ENCODE results near the gene HIP1. TPM values are rescaled to one million over a fixed set of nuclear protein-coding genes. Genes with fewer than 3 reads are reported as not detected.
"Not testable (repeated sequence)": the region's sequence is repeated elsewhere in the genome, so short reads cannot be mapped to it uniquely, and the experiment has no call there.

Gene HIP1
- total RNA-seq, 1 experiment from 2014 or later = 32.0 TPM

GRCh38 chr7:75599244-75599781, 139.4 kb downstream of the HIP1 start:
- H3K27ac ChIP-seq = no peak overlapping the region
- no TSS peak for BruUV-seq (replicated peaks)
- H3K4me1 ChIP-seq (replicated peaks; ENCODE audit: insufficient read depth) = peaks cover 38% of the 10 kb centered on the region
- no peak for TF ChIP-seq EZH2 (IDR thresholded peaks at IDR 0.05; ENCODE audit: low read depth)
- TF ChIP-seq CTCF (conservative IDR thresholded peaks at IDR 0.05) = no peak
- no peaks in the 10 kb centered on the region for H3K9me2 ChIP-seq (ENCODE audit: insufficient read depth)
- H3K79me2 ChIP-seq (ENCODE audit: low read depth) = no peaks in the 10 kb centered on the region
- H3F3A ChIP-seq (ENCODE audit: insufficient read depth, low read depth) = peaks cover 28% of the 10 kb centered on the region
- H3K36me3 ChIP-seq (ENCODE audit: low read depth) = no peaks in the 10 kb centered on the region
- no peak for DNase-seq
- H3K4me2 ChIP-seq = no peak overlapping the region
- H3K9me3 ChIP-seq (ENCODE audit: insufficient read depth, low read depth) = no peaks in the 10 kb centered on the region
- CTCF ChIA-PET = no interaction called here
- H3K4me3 ChIP-seq = no peak overlapping the region
- no peaks in the 10 kb centered on the region for H4K20me1 ChIP-seq (ENCODE audit: insufficient read depth)
- H2AFZ ChIP-seq = no peak overlapping the region
- no peaks in the 10 kb centered on the region for H3K27me3 ChIP-seq (ENCODE audit: insufficient read depth, low read depth)
- intact Hi-C loops (cut with micrococcal nuclease; ENCODE audit: unreplicated experiment) = no loop called here
- POLR2A ChIA-PET (ENCODE audit: unreplicated experiment) = no interaction called here

- H3K36me3 ChIP-seq (ENCODE audit: low read depth) = no peaks in the 10 kb centered on the region
- H3K4me3 ChIP-seq = no peak overlapping the region
- intact Hi-C loops (cut with micrococcal nuclease; ENCODE audit: unreplicated experiment) = no loop called here
- no peak for TF ChIP-seq EZH2 (IDR thresholded peaks at IDR 0.05; ENCODE audit: low read depth)
- TF ChIP-seq CTCF (conservative IDR thresholded peaks at IDR 0.05) = no peak
- peak; percentile 43 to 80 for DNase-seq
- H3K9me2 ChIP-seq (ENCODE audit: insufficient read depth) = no peaks in the 10 kb centered on the region
- CTCF ChIA-PET = interaction anchor here (0.6 kb wide), 1 partner anchor 270 kb away, joined by 7 read pairs; no protein-coding TSS in a partner anchor
- peaks cover 40% of the 10 kb centered on the region for H3K4me1 ChIP-seq (replicated peaks; ENCODE audit: insufficient read depth)
- H4K20me1 ChIP-seq (ENCODE audit: insufficient read depth) = no peaks in the 10 kb centered on the region
- 0 out of 2 replicates have a peak overlapping the region, but pooled peaks have one; percentile 9 for H2AFZ ChIP-seq
- H3K27me3 ChIP-seq (ENCODE audit: insufficient read depth, low read depth) = no peaks in the 10 kb centered on the region
- POLR2A ChIA-PET (ENCODE audit: unreplicated experiment) = interaction anchor here (0.6 to 0.7 kb wide), 2 partner anchors 69 to 1512 kb away, joined by 4 to 5 read pairs; no protein-coding TSS in a partner anchor
- no TSS peak for BruUV-seq (replicated peaks)
- H3K27ac ChIP-seq = peak overlapping the region; percentile 62
- H3K79me2 ChIP-seq (ENCODE audit: low read depth) = no peaks in the 10 kb centered on the region
- peak overlapping the region; percentile 54 for H3K4me2 ChIP-seq
- H3K9me3 ChIP-seq (ENCODE audit: insufficient read depth, low read depth) = no peaks in the 10 kb centered on the region
- peaks cover 30% of the 10 kb centered on the region for H3F3A ChIP-seq (ENCODE audit: insufficient read depth, low read depth)
Observed at GRCh38 chr7:75596727-75597614, 141.8 kb downstream of the HIP1 start.

- H3K79me2 ChIP-seq (ENCODE audit: low read depth) = no peaks in the 10 kb centered on the region
- no peaks in the 10 kb centered on the region for H3K9me2 ChIP-seq (ENCODE audit: insufficient read depth)
- H3K27ac ChIP-seq = peak overlapping the region; percentile 62; the same call in 1 of the 2 replicates
- no peak overlapping the region for H2AFZ ChIP-seq
- BruUV-seq (replicated peaks) = no TSS peak
- H3K27me3 ChIP-seq (ENCODE audit: insufficient read depth, low read depth) = no peaks in the 10 kb centered on the region
- H3F3A ChIP-seq (ENCODE audit: insufficient read depth, low read depth) = peaks cover 30% of the 10 kb centered on the region
- ChIA-PET CTCF (no interaction called here), POLR2A (ENCODE audit: unreplicated experiment) (no interaction called here)
- peaks cover 40% of the 10 kb centered on the region for H3K4me1 ChIP-seq (replicated peaks; ENCODE audit: insufficient read depth)
- H3K4me3 ChIP-seq = no peak overlapping the region
- intact Hi-C loops (cut with micrococcal nuclease; ENCODE audit: unreplicated experiment) = loop anchor here (2.0 kb wide), 1 partner anchor 65 kb away; no protein-coding TSS in a partner anchor
- no peaks in the 10 kb centered on the region for H4K20me1 ChIP-seq (ENCODE audit: insufficient read depth)
- TF ChIP-seq CTCF (conservative IDR thresholded peaks at IDR 0.05) (no peak), EZH2 (IDR thresholded peaks at IDR 0.05; ENCODE audit: low read depth) (no peak)
- no peaks in the 10 kb centered on the region for H3K36me3 ChIP-seq (ENCODE audit: low read depth)
- H3K9me3 ChIP-seq (ENCODE audit: insufficient read depth, low read depth) = no peaks in the 10 kb centered on the region
- H3K4me2 ChIP-seq = no peak overlapping the region
- no peak for DNase-seq
Observed at GRCh38 chr7:75595766-75596165, 143.0 kb downstream of the HIP1 start.

GRCh38 chr7:75593500-75594184, 145.1 kb downstream of the HIP1 start:
- CTCF ChIA-PET; H3K27ac ChIP-seq; H2AFZ ChIP-seq; H3K4me2 ChIP-seq; H4K20me1 ChIP-seq (ENCODE audit: insufficient read depth); H3K27me3 ChIP-seq (ENCODE audit: insufficient read depth, low read depth); BruUV-seq (replicated peaks); H3K36me3 ChIP-seq (ENCODE audit: low read depth); H3K4me3 ChIP-seq; DNase-seq; H3K79me2 ChIP-seq (ENCODE audit: low read depth); H3K9me2 ChIP-seq (ENCODE audit: insufficient read depth); H3K9me3 ChIP-seq (ENCODE audit: insufficient read depth, low read depth): not testable (repeated sequence)
- peaks cover 40% of the 10 kb centered on the region for H3K4me1 ChIP-seq (replicated peaks; ENCODE audit: insufficient read depth)
- POLR2A ChIA-PET (ENCODE audit: unreplicated experiment) = interaction anchor here (0.6 kb wide), 1 partner anchor 827 kb away, joined by 3 read pairs; no protein-coding TSS in a partner anchor
- H3F3A ChIP-seq (ENCODE audit: insufficient read depth, low read depth) = peaks cover 30% of the 10 kb centered on the region
- intact Hi-C loops (cut with micrococcal nuclease; ENCODE audit: unreplicated experiment) = loop anchor here (2.0 kb wide), 1 partner anchor 63 kb away; no protein-coding TSS in a partner anchor

Data from PC-9 (cell line).